K562 (cell line): ENCODE results near the gene ITK. TPM values are rescaled to one million over a fixed set of nuclear protein-coding genes. Genes with fewer than 3 reads are reported as not detected.

Source experiments
- CBX8 ChIP-seq: fragments of 200-600 bp; sonication (generic); IDR thresholded peaks from 2 replicates; pipeline ENCODE4 v1.6.1; 2012; ENCODE audit warnings: borderline replicate concordance, mixed run types, low read depth, mild to moderate bottlenecking, moderate library complexity, mixed read lengths, low read length, control low read depth, inconsistent platforms; ENCODE audit not compliant: poor library complexity, severe bottlenecking; ENCODE audit errors: extremely low read depth
- CHD7 ChIP-seq: fragments of 200-600 bp; sonication (generic); IDR thresholded peaks from one replicate; pipeline ENCODE4 v1.6.1; 2012; ENCODE audit warnings: mild to moderate bottlenecking, low read depth, low read length, inconsistent platforms
- CTCF ChIP-seq, 3 experiments: IDR thresholded peaks in 2 of 3; conservative IDR thresholded peaks in 1 of 3; 2 replicates each; pipeline ENCODE4 v1.5.1; 2011 to 2012; ENCODE audit warnings: low read length in 3 of 3, mild to moderate bottlenecking in 3 of 3, control low read depth in 2 of 3, improper control_type of control experiment in 1 of 3, inconsistent platforms in 1 of 3, low read depth in 1 of 3, mixed read lengths in 1 of 3, moderate library complexity in 1 of 3; ENCODE audit not compliant: insufficient read depth in 2 of 3
- DEAF1 ChIP-seq: fragments of 450-650 bp; formaldehyde crosslinking; IDR thresholded peaks from 2 replicates; pipeline ENCODE4 v1.4.0; 2020; ENCODE audit warnings: mild to moderate bottlenecking, moderate library complexity
- SMC3 ChIP-seq: conservative IDR thresholded peaks from 2 replicates; pipeline ENCODE4 v1.6.1; 2011; ENCODE audit warnings: low read depth, low read length, improper control_type of control experiment; ENCODE audit not compliant: insufficient read depth
- SNAPC5 ChIP-seq: fragments of 250-450 bp; sonication (Bioruptor Pico); IDR thresholded peaks from 2 replicates; pipeline ENCODE4 v1.8.0; 2021; ENCODE audit warnings: moderate library complexity, mild to moderate bottlenecking, inconsistent platforms
- THRB ChIP-seq: fragments of 450-650 bp; formaldehyde crosslinking; conservative IDR thresholded peaks from 2 replicates; pipeline ENCODE4 v1.4.0; 2022; ENCODE audit warnings: mild to moderate bottlenecking, missing genetic modification characterization
- ZNF280A ChIP-seq: fragments of 450-650 bp; IDR thresholded peaks from 2 replicates; pipeline ENCODE4 v1.6.1; 2018; ENCODE audit warnings: mild to moderate bottlenecking, low read depth; ENCODE audit not compliant: partially characterized antibody
- polyA plus RNA-seq, 8 experiments: library from polyadenylated mRNA; depleted of rRNA in 4 of 8; stranded (reverse) in 5 of 8; unstranded in 3 of 8; fragments of >200 nt; fragmentation: Nextera tagmentation in 2 of 8; fragmentation: Illumina TruSeq in 1 of 8; extraction: Ambion mirVana in 2 of 8; extraction: Trizol in 1 of 8; gene quantifications; 2 replicates each; pipeline versions ENCODE4 v1.2.1 to v1.2.3, GENCODE V29; 2011 to 2014; ENCODE audit warnings: inconsistent platforms in 1 of 8, missing spikeins in 1 of 8
- total RNA-seq, 7 experiments: library from RNA; depleted of rRNA in 6 of 7; stranded (reverse); fragments of >200 nt in 6 of 7; fragmentation: Illumina TruSeq in 2 of 7; extraction: Trizol in 2 of 7; gene quantifications; 2 replicates each; pipeline versions ENCODE4 v1.2.1 to v1.2.3, GENCODE V29; 2011 to 2021; ENCODE audit warnings: low replicate concordance in 1 of 7

ITK gene
- total and polyA plus RNA-seq, 9 of the 15 experiments (the other 6 are each of a cell fraction or from before 2014, with no cell fraction given) = 0.04 to 0.75 TPM; not detected in 7

GRCh38 chr5:157253547-157253946 lies 72.9 kb downstream of the ITK start (continued):
- TF ChIP-seq THRB (CRISPR knock-in tag) (no peak), ZNF280A (no peak), SMC3 (peak; percentile 59), CBX8 (no peak), CHD7 (no peak), CTCF (IDR thresholded peaks at IDR 0.05 in 2 of 3, conservative IDR thresholded peaks at IDR 0.05 in 1 of 3; ENCODE audit: insufficient read depth in 2 of 3, low read depth in 1 of 3, low read length in 3 of 3) (peak; percentile 73 to 91 (median 80)), DEAF1 (peak; percentile 76), SNAPC5 (CRISPR knock-in tag) (no peak)
